ENCODE measurements around the gene CYTH2.
"Not testable (repeated sequence)": the region's sequence is repeated elsewhere in the genome, so short reads cannot be mapped to it uniquely, and the experiment has no call there.

CYTH2 gene

GRCh38 chr19:48510421-48511268, 41.5 kb downstream of the CYTH2 start:
- Histone ChIP-seq H3K4me3 (ENCODE audit: low read depth in 1 of 2, low read length in 2 of 2) (no peak overlapping the region), H3K9ac (ENCODE audit: low read length) (no peak overlapping the region), H3K27me3 (ENCODE audit: control insufficient read depth in 1 of 2, insufficient read depth in 2 of 2, low read length in 2 of 2) (peaks cover 18 to 42% of the 10 kb centered on the region in 2 donors)

DNA sequence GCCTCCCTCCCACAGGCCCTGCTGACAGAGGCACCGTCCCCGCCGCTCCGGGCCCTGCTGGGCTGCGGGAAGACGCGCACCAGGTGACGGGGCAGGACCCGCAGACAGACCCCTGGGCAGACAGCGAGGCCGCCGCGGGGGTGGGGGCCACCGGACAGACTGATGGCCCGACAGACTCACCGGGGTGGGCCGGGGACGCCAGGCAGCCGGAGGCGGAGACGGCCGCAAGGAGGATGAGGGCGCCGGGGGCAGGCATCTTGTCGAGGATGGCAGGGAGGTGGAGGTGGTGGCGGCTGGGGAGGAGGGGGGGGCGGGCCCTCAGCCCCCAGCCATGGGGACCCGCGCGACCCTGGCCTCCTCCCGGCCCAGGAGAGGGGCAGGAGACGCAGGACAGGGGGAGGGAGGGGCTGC, 42.2 kb downstream of the CYTH2 start:
- Histone ChIP-seq H3K9ac (ENCODE audit: low read length) (no peak overlapping the region), H3K4me1 (ENCODE audit: insufficient read depth, low read length) (peaks cover 10% of the 10 kb centered on the region), H3K4me3 (ENCODE audit: low read depth in 1 of 2, low read length in 2 of 2) (no peak overlapping the region), H3K27ac (ENCODE audit: low read depth, low read length) (no peak overlapping the region), H3K36me3 (ENCODE audit: insufficient read depth, low read length) (no peaks in the 10 kb centered on the region), H3K9me3 (ENCODE audit: low read length) (no peaks in the 10 kb centered on the region), H3K27me3 (ENCODE audit: control insufficient read depth in 1 of 2, insufficient read depth in 2 of 2, low read length in 2 of 2) (peaks cover 18 to 42% of the 10 kb centered on the region in 2 donors)

More at GRCh38 chr19:48510421-48511268, 41.5 kb downstream of the CYTH2 start:
- Histone ChIP-seq H3K9me3 (ENCODE audit: low read length) (no peaks in the 10 kb centered on the region), H3K36me3 (ENCODE audit: insufficient read depth, low read length) (no peaks in the 10 kb centered on the region), H3K4me1 (ENCODE audit: insufficient read depth, low read length) (peaks cover 10% of the 10 kb centered on the region), H3K27ac (ENCODE audit: low read depth, low read length) (no peak overlapping the region)

DNA sequence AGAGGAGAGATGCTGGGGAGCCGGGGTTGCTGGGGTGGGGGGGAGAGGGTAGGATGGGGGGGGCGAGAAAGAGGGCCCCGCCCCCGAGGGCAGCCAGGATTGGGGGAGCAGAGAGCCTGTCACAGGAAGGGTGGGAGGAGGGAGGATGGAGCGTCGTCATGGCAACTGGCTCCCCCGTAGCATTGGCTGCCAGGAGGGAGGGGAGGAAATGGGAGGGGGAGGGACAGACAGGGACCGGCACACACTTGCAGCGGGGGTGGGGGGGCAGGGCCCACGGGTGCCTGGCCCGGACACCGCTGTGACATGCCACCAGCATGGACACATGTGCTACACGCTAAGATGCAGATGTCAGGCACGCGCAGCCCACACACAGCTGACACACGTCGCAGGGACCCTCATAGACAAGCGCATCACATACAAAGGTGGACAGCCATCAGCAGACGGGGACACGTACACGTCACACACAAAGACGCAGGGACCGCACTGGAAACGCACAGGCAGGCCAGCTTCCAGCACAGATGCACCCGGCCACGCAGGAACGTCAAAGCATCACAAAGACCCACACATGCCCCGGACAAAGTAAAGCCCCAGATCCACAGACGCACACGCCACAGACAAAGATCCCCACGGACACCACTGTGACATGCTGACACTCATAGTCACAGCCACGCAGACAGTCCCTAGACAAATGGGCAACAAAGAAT, 42.8 kb downstream of the CYTH2 start, which contains the start of gene LMTK3:
Gene LMTK3 (minus strand): TSS at position 36 of the 704 bp plus-strand sequence. CDS start 259 bp downstream, outside the sequence.
- no peaks in the 10 kb centered on the region for H3K9me3 ChIP-seq (ENCODE audit: low read length)
- peaks cover 18 to 42% of the 10 kb centered on the region in 2 donors for H3K27me3 ChIP-seq (ENCODE audit: control insufficient read depth in 1 of 2, insufficient read depth in 2 of 2, low read length in 2 of 2)
- peaks cover 10% of the 10 kb centered on the region for H3K4me1 ChIP-seq (ENCODE audit: insufficient read depth, low read length)
- H3K27ac ChIP-seq (ENCODE audit: low read depth, low read length) = no peak within 1 kb of the TSS
- no peak within 1 kb of the TSS for H3K9ac ChIP-seq (ENCODE audit: low read length)
- no peaks in the 10 kb centered on the region for H3K36me3 ChIP-seq (ENCODE audit: insufficient read depth, low read length)
- no peak within 1 kb of the TSS for H3K4me3 ChIP-seq (ENCODE audit: low read depth in 1 of 2, low read length in 2 of 2)

- H3K27me3 ChIP-seq (ENCODE audit: control insufficient read depth in 1 of 2, insufficient read depth in 2 of 2, low read length in 2 of 2) = peaks cover 18 to 42% of the 10 kb centered on the region in 2 donors
- H3K27ac ChIP-seq (ENCODE audit: low read depth, low read length) = no peak overlapping the region
- H3K4me3 ChIP-seq (ENCODE audit: low read depth in 1 of 2, low read length in 2 of 2) = no peak overlapping the region
Measured at GRCh38 chr19:48512504-48513288, 43.5 kb downstream of the CYTH2 start.

GRCh38 chr19:48513289-48514122, 44.3 kb downstream of the CYTH2 start:
- Histone ChIP-seq H3K4me1 (ENCODE audit: insufficient read depth, low read length) (peaks cover 10% of the 10 kb centered on the region), H3K4me3 (ENCODE audit: low read depth in 1 of 2, low read length in 2 of 2) (peak overlapping the region; percentile 46 to 53), H3K9me3 (ENCODE audit: low read length) (no peaks in the 10 kb centered on the region), H3K27me3 (ENCODE audit: control insufficient read depth in 1 of 2, insufficient read depth in 2 of 2, low read length in 2 of 2) (peaks cover 18 to 42% of the 10 kb centered on the region in 2 donors), H3K27ac (ENCODE audit: low read depth, low read length) (no peak overlapping the region), H3K36me3 (ENCODE audit: insufficient read depth, low read length) (no peaks in the 10 kb centered on the region), H3K9ac (ENCODE audit: low read length) (no peak overlapping the region)

More at GRCh38 chr19:48512504-48513288, 43.5 kb downstream of the CYTH2 start:
- no peaks in the 10 kb centered on the region for H3K36me3 ChIP-seq (ENCODE audit: insufficient read depth, low read length)
- H3K4me1 ChIP-seq (ENCODE audit: insufficient read depth, low read length) = peaks cover 10% of the 10 kb centered on the region
- no peak overlapping the region for H3K9ac ChIP-seq (ENCODE audit: low read length)
- no peaks in the 10 kb centered on the region for H3K9me3 ChIP-seq (ENCODE audit: low read length)

- Histone ChIP-seq H3K4me1 (ENCODE audit: insufficient read depth, low read length) (peaks cover 10% of the 10 kb centered on the region), H3K9me3 (ENCODE audit: low read length) (no peaks in the 10 kb centered on the region), H3K36me3 (ENCODE audit: insufficient read depth, low read length) (no peaks in the 10 kb centered on the region), H3K27me3 (ENCODE audit: control insufficient read depth in 1 of 2, insufficient read depth in 2 of 2, low read length in 2 of 2) (peaks cover 18 to 42% of the 10 kb centered on the region in 2 donors), H3K27ac (ENCODE audit: low read depth, low read length) (no peak overlapping the region), H3K9ac (ENCODE audit: low read length) (no peak overlapping the region), H3K4me3 (ENCODE audit: low read depth in 1 of 2, low read length in 2 of 2) (no peak overlapping the region)
Measured at GRCh38 chr19:48514123-48514458, 44.9 kb downstream of the CYTH2 start.

DNA sequence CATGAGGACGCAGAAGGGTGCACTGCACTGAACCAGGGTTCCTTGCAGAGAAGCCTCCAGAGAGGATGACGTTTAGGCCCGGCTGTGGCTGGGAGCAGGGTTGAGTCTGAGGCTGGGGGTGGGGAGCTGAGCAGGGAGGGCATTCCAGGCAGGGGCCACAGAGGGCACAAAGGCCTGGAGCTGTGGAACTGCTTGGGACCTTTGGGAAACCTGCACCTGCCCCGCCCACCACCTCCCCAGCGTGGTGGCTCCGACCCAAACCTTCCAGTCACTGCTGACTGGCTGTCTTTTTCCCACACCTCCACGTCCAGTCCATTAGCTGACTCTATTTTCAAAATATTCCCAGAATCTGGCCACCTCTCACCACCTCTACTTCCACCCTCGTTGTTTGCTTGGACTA, 47.4 kb downstream of the CYTH2 start:
- H3K4me1 ChIP-seq (ENCODE audit: insufficient read depth, low read length) = peaks cover 3% of the 10 kb centered on the region
- H3K27me3 ChIP-seq (ENCODE audit: control insufficient read depth in 1 of 2, insufficient read depth in 2 of 2, low read length in 2 of 2) = peaks cover 18 to 25% of the 10 kb centered on the region in 2 donors
- H3K27ac ChIP-seq (ENCODE audit: low read depth, low read length) = no peak overlapping the region
- no peaks in the 10 kb centered on the region for H3K9me3 ChIP-seq (ENCODE audit: low read length)
- H3K36me3 ChIP-seq (ENCODE audit: insufficient read depth, low read length) = no peaks in the 10 kb centered on the region
- no peak overlapping the region for H3K4me3 ChIP-seq (ENCODE audit: low read depth in 1 of 2, low read length in 2 of 2)
- no peak overlapping the region for H3K9ac ChIP-seq (ENCODE audit: low read length)

- H3K4me1 ChIP-seq (ENCODE audit: insufficient read depth, low read length) = peaks cover 3% of the 10 kb centered on the region
- H3K27me3 ChIP-seq (ENCODE audit: control insufficient read depth in 1 of 2, insufficient read depth in 2 of 2, low read length in 2 of 2) = peaks cover 5 to 9% of the 10 kb centered on the region in 2 donors
- H3K9ac ChIP-seq (ENCODE audit: low read length) = no peak overlapping the region
- H3K36me3 ChIP-seq (ENCODE audit: insufficient read depth, low read length) = no peaks in the 10 kb centered on the region
- H3K9me3 ChIP-seq (ENCODE audit: low read length) = no peaks in the 10 kb centered on the region
- H3K27ac ChIP-seq (ENCODE audit: low read depth, low read length) = no peak overlapping the region
- no peak overlapping the region for H3K4me3 ChIP-seq (ENCODE audit: low read depth in 1 of 2, low read length in 2 of 2)
Measured at GRCh38 chr19:48518207-48518606, 49.0 kb downstream of the CYTH2 start.

DNA sequence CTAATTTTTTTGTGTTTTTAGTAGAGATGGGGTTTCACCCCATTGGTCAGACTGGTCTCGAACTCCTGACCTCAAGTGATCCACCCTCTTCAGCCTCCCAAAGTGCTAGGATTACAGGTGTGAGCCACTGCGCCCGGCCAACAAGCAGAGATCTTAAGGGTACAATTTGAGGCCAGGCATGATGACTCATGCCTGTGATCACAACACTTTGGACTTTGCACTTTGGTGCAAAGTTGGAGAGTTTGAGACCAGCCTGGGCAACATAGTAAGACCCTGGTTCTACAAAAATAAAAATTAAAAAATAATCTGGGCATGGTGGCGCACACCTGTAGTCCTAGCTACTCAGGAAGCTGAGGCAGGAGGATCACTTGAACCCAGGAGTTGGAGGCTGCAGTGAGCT, 50.3 kb downstream of the CYTH2 start:
- H3K4me1 ChIP-seq (ENCODE audit: insufficient read depth, low read length); H3K9me3 ChIP-seq (ENCODE audit: low read length); H3K27me3 ChIP-seq (ENCODE audit: control insufficient read depth in 1 of 2, insufficient read depth in 2 of 2, low read length in 2 of 2); H3K27ac ChIP-seq (ENCODE audit: low read depth, low read length); H3K4me3 ChIP-seq (ENCODE audit: low read depth in 1 of 2, low read length in 2 of 2); H3K36me3 ChIP-seq (ENCODE audit: insufficient read depth, low read length); H3K9ac ChIP-seq (ENCODE audit: low read length): not testable (repeated sequence)

DNA sequence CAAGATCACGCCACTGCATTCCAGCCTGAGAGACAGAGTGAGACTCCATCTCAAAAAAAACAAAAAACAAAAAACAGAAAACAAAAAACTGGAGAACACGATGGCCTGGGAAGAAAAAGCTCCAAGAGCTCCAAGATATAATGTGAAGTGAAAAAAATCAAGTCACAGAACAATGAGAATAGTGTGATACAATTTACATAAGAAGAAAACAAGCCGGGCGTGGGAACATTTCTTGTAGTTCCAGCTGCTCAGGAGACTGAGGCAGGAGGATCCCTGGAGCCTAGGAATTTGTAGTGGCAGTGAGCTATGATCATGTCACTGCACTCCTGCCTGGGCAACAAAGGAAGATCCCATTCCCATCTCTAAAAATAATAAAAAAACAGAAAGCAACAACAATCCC, 51.0 kb downstream of the CYTH2 start:
- Histone ChIP-seq H3K27ac (ENCODE audit: low read depth, low read length) (no peak overlapping the region), H3K4me3 (ENCODE audit: low read depth in 1 of 2, low read length in 2 of 2) (no peak overlapping the region), H3K9ac (ENCODE audit: low read length) (no peak overlapping the region), H3K4me1 (ENCODE audit: insufficient read depth, low read length) (no peaks in the 10 kb centered on the region), H3K36me3 (ENCODE audit: insufficient read depth, low read length) (no peaks in the 10 kb centered on the region), H3K27me3 (ENCODE audit: control insufficient read depth in 1 of 2, insufficient read depth in 2 of 2, low read length in 2 of 2) (no peaks in the 10 kb centered on the region), H3K9me3 (ENCODE audit: low read length) (peaks cover 4% of the 10 kb centered on the region)

All from muscle layer of colon (tissue), 2 donors.